Measurements from ENCODE around the gene EFNA1.

The EFNA1 gene, protein sequence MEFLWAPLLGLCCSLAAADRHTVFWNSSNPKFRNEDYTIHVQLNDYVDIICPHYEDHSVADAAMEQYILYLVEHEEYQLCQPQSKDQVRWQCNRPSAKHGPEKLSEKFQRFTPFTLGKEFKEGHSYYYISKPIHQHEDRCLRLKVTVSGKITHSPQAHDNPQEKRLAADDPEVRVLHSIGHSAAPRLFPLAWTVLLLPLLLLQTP
- total RNA-seq = 0 to 0.67 (median 0.11) reads per million in 9 experiments

DNA sequence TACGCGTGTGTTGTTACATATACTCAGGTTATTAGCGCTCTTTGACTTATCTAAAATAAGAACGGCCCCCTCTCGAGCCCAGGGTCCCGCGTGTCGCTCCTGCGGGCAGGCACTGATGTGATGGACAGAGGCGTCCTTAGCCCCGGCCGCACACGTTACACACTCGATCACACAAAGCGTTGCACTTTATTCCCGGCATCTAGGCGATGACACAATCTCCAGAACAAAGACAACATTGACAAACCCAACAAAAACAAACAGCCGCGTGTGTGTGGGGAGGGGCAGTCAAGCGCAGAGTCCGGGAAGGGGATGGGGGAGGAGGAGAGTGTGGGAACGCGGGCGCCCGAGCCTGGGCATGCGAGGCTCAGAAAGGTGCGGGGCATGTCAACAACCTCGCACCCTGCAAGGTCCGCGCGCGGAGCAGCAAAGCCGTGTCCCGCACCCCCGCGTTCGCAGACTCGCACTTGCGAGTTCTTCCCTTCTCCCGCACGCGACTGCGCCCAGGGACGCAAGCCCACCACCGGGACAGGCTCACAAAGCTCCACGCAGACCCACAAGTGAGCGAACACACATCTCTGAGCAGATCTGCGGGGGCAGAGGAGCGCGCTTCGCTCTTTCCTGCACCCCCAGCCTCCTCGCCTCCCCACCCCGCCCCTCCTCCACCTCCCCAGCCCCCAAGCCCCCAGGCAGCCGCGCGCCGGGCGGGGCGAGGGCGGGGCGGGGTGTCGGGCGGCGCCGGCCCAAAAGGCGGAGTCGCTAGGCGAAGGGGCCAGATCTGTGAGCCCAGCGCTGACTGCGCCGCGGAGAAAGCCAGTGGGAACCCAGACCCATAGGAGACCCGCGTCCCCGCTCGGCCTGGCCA is at the start of gene EFNA1:
Gene EFNA1, plus strand, starts transcription at position 772 of the 862 bp plus-strand sequence. CDS start 102 bp downstream, outside the sequence.
- peak in 2 of 3 experiments; percentile 14 to 33 for DNase-seq
- Mint-ChIP-seq H3K36me3 (ENCODE audit: insufficient read depth) (peaks cover 7% of the 10 kb centered on the region), H3K4me3 (peak within 1 kb of the TSS; percentile 91 to 92), H3K4me1 (ENCODE audit: low read depth in 2 of 2) (peaks cover 23 to 26% of the 10 kb centered on the region in 2 donors), H3K27me3 (peaks cover 8 to 71% of the 10 kb centered on the region in 2 donors), H3K27ac (peak within 1 kb of the TSS; percentile 4 to 64), H3K9me3 (no peaks in the 10 kb centered on the region)
- peak; percentile 49 for ATAC-seq (replicated peaks)

DNA sequence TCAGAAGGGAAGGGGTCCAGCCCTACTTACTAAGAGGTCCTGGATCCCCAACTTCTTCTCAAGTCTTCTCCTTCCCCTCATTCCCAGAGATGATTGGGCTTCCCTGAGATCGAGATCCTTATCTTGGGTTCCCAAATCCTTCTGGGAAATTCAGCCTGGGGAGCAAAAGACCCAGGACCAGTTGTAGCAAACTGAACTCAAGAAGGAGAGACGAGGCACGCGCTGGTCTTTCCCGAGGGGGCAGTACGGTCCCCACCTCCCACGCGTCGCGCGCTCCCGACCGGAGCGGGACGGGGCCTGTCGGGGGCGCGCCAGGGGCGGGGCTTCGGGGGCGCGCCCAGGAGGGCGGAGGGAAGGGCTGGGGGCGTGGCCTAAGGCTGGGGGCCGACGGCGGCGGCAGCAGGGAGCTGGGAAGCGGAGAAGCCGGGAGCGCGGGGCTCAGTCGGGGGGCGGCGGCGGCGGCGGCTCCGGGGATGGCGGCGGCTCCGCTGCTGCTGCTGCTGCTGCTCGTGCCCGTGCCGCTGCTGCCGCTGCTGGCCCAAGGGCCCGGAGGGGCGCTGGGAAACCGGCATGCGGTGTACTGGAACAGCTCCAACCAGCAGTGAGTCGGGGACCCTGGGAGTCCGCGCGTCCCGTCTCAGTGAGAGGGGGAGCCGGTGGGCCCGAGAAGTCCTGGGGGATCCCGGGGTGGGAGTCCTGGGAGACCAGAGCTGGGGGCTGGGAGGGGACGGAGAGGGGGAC is 49.0 kb upstream of the EFNA1 start, which contains the start of gene EFNA3:
Gene EFNA3, plus strand, starts transcription at position 369 of the 741 bp plus-strand sequence. Its CDS starts 105 bp downstream, at position 474.
- H3K36me3 Mint-ChIP-seq (ENCODE audit: insufficient read depth) = peaks cover 4% of the 10 kb centered on the region
- peak within 1 kb of the TSS; percentile 14 to 39 for H3K27ac Mint-ChIP-seq
- H3K4me1 Mint-ChIP-seq (ENCODE audit: low read depth in 2 of 2) = peaks cover 23 to 29% of the 10 kb centered on the region in 2 donors
- H3K4me3 Mint-ChIP-seq = peak within 1 kb of the TSS; percentile 81 to 88
- peak in 2 of 3 experiments; percentile 41 to 42 for DNase-seq
- no peaks in the 10 kb centered on the region for H3K9me3 Mint-ChIP-seq
- peak; percentile 47 for ATAC-seq (replicated peaks)
- H3K27me3 Mint-ChIP-seq = peaks cover 31 to 38% of the 10 kb centered on the region in 2 donors

DNA sequence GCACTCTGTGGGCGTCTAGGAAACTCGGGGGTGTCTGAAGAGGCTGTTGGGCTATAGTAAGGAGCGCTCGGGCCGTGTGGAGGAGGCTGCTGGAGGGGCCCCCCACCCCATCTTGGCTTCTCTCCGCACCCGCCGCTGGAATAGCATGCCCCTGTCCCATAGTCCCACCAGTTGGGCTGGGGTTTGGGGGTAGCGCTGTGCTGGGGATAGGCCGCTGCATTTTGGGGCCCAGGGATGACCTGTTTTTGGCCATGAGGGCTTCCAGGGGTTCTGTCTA is 48.5 kb upstream of the EFNA1 start:
- peak; percentile 7 for ATAC-seq (replicated peaks)
- Mint-ChIP-seq H3K27me3 (peaks cover 36 to 43% of the 10 kb centered on the region in 2 donors), H3K36me3 (ENCODE audit: insufficient read depth) (peaks cover 4% of the 10 kb centered on the region), H3K4me3 (peak overlapping the region; percentile 81 to 88), H3K4me1 (ENCODE audit: low read depth in 2 of 2) (peaks cover 23 to 30% of the 10 kb centered on the region in 2 donors), H3K27ac (peak overlapping the region; percentile 14 to 39), H3K9me3 (no peaks in the 10 kb centered on the region)
- DNase-seq = no peak

DNA sequence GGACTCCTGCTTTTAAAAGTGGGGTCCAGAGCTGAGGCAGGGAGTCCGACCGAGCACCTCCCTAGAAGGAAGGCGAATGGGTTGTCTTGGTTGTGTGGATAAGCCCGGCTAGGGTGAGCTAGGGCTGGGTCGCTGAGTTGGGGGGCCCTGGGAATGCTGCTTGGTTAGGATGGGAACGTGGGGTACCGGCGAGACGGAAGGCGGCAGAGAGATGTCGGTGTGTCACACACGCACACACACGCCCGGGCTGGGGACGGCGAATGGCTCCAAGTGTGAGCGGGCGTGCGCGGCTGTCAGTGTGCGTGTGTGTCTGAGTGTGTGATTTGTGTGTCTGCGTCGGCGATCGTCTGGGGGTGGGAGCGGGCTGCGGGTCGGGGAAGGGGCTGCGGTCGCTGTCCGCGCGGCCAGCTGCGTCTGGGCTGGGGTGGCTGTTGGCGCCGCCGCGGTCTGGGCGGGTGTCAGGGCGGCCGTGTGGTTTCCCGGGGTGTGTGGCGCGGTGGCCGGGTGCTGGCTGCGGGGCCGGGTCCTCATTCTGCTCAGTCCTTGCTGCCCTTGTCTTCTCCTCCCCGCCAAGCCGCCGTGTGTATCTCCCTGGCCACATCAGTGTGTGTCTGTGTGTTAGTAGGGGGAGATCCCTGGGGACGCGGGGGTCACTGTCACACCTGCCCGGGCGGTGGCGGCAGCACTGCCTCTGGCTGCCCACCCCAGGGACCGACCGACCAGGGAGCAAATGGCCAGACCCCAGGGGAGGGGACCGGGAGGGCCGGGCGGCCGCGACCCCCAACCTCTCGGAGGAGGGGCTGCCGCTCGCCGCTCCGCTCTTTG is 48.0 kb upstream of the EFNA1 start:
- Mint-ChIP-seq H3K4me3 (peak overlapping the region; percentile 81 to 88), H3K9me3 (no peaks in the 10 kb centered on the region), H3K4me1 (ENCODE audit: low read depth in 2 of 2) (peaks cover 29 to 36% of the 10 kb centered on the region in 2 donors), H3K27ac (peak overlapping the region; percentile 14 to 39), H3K27me3 (peaks cover 40 to 49% of the 10 kb centered on the region in 2 donors), H3K36me3 (ENCODE audit: insufficient read depth) (peaks cover 8% of the 10 kb centered on the region)
- ATAC-seq (replicated peaks) (peak; percentile 23), DNase-seq (no peak)

DNA sequence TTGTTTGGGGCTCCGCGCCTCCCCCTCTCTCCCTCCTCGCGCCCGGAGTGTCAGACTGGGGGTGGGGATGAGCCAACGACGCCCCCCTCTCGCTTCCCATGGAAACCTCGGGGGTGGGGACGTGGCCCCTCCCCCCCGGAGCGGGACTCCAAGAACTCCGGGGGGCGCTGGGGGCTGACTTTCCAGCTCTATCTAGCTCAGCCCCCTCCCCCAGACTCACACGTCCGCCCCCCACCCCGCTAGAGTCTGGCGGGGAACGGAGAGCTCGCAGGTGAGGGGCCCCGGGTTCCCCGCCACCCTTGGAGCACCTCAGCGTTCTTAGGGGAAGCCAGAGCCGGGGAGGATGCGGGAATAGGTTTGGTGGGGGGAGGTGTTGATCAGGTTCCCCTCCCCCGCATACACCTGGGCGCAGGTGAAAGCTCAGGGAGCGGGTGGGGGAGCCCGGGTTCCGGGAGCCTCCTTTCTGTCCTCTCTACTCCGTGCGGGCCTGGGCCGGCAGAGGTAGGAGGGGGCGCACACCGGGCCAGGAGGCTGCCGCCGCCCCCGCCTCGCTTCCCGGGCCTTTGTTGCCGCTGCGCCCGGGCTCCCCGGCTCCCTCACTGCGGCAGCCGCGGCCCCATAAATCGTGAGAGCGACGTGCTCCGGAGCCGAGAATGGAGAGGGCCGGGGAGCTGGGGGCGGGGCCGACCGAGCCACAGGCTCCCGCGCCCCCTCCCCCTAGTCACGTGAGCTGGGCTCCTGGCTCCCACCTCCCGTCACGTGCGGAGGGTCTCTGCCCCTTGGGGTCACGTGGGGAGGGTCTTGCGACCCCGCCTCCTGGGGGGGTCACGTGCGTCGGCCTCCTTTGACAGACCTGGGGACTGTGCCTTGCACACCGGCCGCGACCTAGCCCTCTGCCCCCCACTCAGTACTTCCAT is 47.1 kb upstream of the EFNA1 start:
- no peak for ATAC-seq (replicated peaks)
- H3K4me1 Mint-ChIP-seq (ENCODE audit: low read depth in 2 of 2) = peaks cover 36 to 42% of the 10 kb centered on the region in 2 donors
- no peak overlapping the region for H3K27ac Mint-ChIP-seq
- peaks cover 40 to 49% of the 10 kb centered on the region in 2 donors for H3K27me3 Mint-ChIP-seq
- DNase-seq = no peak
- H3K36me3 Mint-ChIP-seq (ENCODE audit: insufficient read depth) = peaks cover 17% of the 10 kb centered on the region
- no peaks in the 10 kb centered on the region for H3K9me3 Mint-ChIP-seq
- H3K4me3 Mint-ChIP-seq = peak overlapping the region; percentile 81 to 88

DNA sequence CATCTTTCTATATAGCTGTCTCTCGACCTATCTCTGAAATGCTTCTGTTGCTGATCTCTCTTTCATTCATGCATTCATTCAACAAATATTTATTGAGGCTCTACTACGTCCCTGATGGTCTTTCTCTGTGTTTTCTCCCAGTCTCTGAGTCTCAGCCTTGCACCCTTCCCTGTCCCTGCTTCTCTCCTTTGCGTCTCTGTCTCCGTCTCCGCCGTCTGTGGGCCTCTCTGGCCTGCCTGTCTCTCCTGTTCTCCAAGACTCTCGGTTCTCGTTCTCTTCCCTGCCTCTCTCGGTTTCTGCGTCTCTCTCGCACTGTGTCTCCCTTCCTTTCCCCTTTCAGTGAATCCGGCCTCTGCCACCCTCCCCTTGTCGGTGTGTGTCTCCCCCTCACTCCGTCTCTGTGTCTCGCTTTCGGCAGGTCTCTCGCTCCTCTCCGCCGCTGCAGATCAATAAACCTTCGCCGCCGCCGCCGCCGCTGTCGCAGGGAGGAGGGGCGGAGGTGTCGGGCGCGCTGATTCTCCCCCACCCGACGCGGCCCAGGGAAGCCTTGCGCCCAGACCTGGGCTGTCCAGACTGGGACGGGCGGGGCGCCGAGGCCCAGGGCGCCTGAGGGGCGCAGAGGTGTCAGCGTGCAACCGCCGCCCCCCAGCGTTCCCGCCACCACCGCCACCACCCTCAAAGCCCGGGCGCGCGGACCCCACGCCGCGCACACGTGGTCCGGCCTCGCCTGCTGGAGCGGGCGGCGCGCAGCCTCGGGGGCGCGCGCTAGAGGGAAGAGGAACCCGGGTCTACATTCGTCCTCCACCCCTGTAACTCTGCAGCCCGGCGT is 46.0 kb upstream of the EFNA1 start:
- DNase-seq (no peak), ATAC-seq (replicated peaks) (no peak)
- peaks cover 24% of the 10 kb centered on the region for H3K36me3 Mint-ChIP-seq (ENCODE audit: insufficient read depth)
- H3K4me3 Mint-ChIP-seq = peak overlapping the region; percentile 81 to 88
- peaks cover 40 to 49% of the 10 kb centered on the region in 2 donors for H3K27me3 Mint-ChIP-seq
- H3K9me3 Mint-ChIP-seq = no peaks in the 10 kb centered on the region
- peak overlapping the region in 1 of 2 donors; percentile 3 for H3K27ac Mint-ChIP-seq
- H3K4me1 Mint-ChIP-seq (ENCODE audit: low read depth in 2 of 2) = peaks cover 41 to 45% of the 10 kb centered on the region in 2 donors

DNA sequence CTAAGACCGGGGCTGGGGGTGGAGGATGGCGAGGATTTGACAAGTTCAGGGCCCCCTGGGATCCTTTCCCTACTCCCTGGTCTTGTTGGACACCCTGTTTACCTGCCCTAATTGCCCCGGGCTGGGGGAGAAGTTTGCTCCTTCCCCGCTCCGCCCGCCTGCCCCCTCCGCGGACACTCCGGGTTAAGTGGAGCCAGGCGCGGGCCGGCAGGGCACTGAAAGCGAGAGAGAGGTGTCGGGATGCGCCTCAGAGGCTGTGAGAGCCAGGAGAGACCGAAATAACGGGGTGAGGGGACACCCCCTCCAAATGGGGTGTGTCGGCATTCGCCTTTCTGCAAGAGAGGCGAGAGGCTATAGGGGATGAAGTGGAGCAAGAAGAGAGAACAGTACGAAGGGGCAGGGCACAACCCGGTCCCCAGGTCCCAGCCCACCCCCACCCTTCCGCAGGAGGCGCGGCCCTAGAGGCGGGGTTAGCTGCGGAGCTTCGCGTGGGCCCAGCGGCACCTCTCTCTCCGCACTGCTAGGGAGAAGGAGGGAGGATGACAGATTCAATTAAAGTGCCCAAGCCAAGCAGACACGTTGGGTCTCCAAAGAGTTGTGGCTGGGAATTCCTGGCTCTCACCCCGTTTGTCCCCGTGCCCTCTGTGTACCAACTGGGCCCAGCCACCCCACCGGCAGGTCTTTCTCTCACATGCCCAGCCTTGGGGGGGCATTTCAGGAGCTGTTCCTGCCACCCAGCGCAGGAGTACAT is 45.2 kb upstream of the EFNA1 start:
- H3K4me1 Mint-ChIP-seq (ENCODE audit: low read depth in 2 of 2) = peaks cover 41 to 45% of the 10 kb centered on the region in 2 donors
- H3K9me3 Mint-ChIP-seq = no peaks in the 10 kb centered on the region
- H3K27me3 Mint-ChIP-seq = peaks cover 40 to 49% of the 10 kb centered on the region in 2 donors
- no peak overlapping the region for H3K27ac Mint-ChIP-seq
- peaks cover 24% of the 10 kb centered on the region for H3K36me3 Mint-ChIP-seq (ENCODE audit: insufficient read depth)
- H3K4me3 Mint-ChIP-seq = peak overlapping the region; percentile 64 to 65
- no peak for DNase-seq
- ATAC-seq (replicated peaks) = no peak

DNA sequence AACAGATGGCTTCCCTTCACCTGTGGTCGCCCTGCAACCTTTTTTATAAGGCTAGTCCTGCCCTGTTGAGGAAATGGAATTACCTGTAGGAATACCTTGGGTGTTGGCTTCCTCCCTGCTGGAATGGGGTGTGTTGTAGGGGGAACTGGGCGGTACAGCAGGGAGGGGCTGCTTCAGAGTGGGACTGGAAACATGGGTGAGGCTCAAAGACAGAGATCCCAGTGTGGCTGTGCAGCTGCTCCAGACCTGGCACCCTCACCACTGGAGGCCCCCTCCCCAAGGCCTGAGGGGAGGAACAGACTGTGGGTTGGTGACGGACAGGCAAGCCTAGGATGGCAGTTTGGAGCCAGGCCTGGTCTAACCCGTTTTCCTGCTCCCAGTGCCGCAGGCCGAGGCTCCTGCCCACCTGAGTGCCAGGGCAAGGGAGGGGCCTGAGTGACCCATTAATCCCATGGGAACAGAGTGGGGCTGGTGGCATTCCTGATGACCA is 44.6 kb upstream of the EFNA1 start:
- Mint-ChIP-seq H3K27ac (no peak overlapping the region), H3K9me3 (no peaks in the 10 kb centered on the region), H3K4me3 (no peak overlapping the region), H3K27me3 (peaks cover 40 to 49% of the 10 kb centered on the region in 2 donors), H3K4me1 (ENCODE audit: low read depth in 2 of 2) (peaks cover 41 to 45% of the 10 kb centered on the region in 2 donors), H3K36me3 (ENCODE audit: insufficient read depth) (peaks cover 24% of the 10 kb centered on the region)
- ATAC-seq (replicated peaks) = no peak
- no peak for DNase-seq

DNA sequence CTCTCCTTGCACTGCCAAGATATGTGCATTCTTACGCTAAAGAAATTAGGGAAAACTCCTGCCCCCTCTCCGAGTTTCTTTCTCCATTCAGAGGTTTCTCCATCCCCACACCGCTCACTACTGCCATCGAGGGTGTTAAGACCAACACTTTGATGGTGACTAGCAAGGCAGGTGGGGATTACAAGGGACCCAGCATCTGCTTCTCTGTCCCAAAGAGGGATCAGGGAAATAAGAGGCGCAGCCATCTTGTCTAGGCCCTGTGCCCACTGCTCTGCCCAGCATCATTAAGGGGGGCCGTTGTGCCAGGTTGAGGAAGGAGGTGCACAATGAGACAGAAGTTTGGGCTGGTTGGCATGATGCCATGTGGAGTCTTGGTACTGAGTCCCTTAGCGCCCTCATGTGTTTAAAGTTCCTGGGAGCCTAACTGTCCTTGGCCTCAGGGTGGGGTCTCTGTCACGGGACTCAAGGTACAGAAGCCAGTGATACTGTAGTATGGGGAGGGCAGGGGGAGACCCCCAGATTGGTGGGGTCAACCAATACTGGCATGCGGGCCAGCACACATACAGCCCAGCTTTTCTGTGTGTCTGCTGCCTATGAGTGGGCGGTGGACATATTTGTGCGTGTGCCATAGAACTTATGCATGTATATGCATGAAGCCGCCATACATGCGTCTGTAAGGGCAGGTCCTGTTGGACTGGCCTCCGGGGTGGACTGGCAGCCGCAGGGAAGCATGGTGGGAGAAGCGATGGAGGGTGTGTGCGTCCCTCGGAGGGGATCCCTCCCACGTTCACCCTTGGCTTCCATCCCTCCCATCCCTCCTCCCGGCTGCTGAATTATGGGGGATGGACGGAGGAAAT is 43.6 kb upstream of the EFNA1 start:
- Mint-ChIP-seq H3K4me3 (peak overlapping the region; percentile 89 to 92), H3K36me3 (ENCODE audit: insufficient read depth) (peaks cover 24% of the 10 kb centered on the region), H3K27me3 (peaks cover 40 to 47% of the 10 kb centered on the region in 2 donors), H3K4me1 (ENCODE audit: low read depth in 2 of 2) (peaks cover 40 to 42% of the 10 kb centered on the region in 2 donors), H3K27ac (peak overlapping the region; percentile 91 to 94), H3K9me3 (no peaks in the 10 kb centered on the region)
- DNase-seq (no peak), ATAC-seq (replicated peaks) (no peak)

Data from effector memory CD8-positive, alpha-beta T cell (primary cell).